HG02678 (cell line): ENCODE results near the gene PHKA2.

ENCODE experiments used
- ATAC-seq: cut with Tn5 transposase; IDR thresholded peaks from one replicate; pipeline ENCODE4 v1.9.1; 2021; ENCODE audit warnings: mild to moderate bottlenecking, moderate library complexity; ENCODE audit not compliant: unreplicated experiment

The PHKA2 gene

DNA sequence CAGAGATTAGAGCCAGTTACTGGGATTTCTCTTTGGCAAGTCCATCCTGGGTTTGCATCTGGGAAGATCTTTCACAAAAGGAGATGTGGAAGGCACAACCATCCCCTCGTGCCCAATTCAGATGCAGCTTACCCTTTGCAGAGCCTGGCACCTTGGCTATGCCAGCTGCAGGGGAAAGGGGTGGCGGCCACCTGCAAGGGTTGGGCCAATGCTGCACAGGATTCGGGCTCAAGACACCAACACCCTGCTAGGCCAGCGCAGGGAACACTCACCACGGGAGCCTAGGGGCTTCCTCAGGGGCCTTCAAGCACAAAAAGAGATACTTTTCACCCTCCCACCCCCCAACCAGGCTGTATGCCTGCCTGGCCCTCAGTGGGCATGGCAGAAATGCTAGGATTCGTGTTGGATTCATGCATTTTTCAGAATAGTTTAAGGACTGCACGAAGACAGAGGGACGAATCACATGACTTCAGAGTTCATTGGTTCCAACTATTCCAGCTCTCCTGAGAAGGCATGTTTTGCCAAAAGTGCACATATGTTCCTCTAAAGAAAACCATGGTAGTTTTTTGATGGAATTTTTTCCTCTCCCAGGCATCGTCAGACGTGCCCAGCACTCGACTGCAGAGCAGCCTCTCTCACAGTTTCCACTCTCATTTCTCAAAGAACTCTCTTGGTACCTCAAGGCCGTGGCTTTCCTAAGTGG lies 94.4 kb downstream of the PHKA2 start:
- ATAC-seq, result no peak

GRCh38 chrX:18888281-18888680 lies 95.6 kb downstream of the PHKA2 start:
- ATAC-seq, result no peak

GRCh38 chrX:18887825-18888212 lies 96.1 kb downstream of the PHKA2 start:
- no peak for ATAC-seq

DNA sequence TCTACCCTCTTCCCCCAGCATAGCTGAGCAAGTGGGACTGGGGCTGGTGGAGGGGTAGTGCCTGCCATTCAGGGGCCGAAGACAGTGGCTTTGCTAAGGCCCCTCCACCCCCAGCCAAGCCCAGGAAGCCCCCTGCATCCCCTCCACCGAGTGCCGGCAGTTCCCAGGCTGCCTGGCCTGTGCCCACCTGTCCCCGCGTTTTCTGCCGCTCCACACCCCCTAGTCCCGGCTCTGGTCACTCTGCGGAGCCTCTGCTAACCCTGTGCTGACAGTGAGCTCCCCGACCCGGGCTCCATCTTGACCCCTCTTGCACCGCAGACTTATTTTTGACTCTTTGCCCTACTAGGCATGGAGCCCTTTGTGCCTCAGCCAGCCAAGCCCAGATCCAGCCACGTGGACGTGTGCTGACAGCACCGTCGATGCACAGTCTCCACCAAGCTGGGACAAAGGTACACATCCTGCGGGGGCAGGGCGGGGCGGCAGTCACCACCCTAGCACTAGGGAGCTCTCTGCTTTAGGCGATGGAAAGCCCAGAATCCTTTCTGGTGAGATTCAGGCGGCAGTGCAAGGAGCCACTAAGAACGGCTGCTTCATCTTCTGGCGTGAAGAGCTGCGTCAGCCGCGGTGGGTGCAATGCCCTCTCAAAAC lies 96.6 kb downstream of the PHKA2 start:
- ATAC-seq, result no peak

GRCh38 chrX:18886344-18887161 lies 97.4 kb downstream of the PHKA2 start:
- ATAC-seq, result peak; percentile 71

GRCh38 chrX:18886005-18886343 lies 97.9 kb downstream of the PHKA2 start:
- ATAC-seq, result peak; percentile 39

- ATAC-seq, result peak; percentile 15
Observed at GRCh38 chrX:18885328-18886004, 98.4 kb downstream of the PHKA2 start.

GRCh38 chrX:18884916-18885315 lies 99.0 kb downstream of the PHKA2 start:
- no peak for ATAC-seq

DNA sequence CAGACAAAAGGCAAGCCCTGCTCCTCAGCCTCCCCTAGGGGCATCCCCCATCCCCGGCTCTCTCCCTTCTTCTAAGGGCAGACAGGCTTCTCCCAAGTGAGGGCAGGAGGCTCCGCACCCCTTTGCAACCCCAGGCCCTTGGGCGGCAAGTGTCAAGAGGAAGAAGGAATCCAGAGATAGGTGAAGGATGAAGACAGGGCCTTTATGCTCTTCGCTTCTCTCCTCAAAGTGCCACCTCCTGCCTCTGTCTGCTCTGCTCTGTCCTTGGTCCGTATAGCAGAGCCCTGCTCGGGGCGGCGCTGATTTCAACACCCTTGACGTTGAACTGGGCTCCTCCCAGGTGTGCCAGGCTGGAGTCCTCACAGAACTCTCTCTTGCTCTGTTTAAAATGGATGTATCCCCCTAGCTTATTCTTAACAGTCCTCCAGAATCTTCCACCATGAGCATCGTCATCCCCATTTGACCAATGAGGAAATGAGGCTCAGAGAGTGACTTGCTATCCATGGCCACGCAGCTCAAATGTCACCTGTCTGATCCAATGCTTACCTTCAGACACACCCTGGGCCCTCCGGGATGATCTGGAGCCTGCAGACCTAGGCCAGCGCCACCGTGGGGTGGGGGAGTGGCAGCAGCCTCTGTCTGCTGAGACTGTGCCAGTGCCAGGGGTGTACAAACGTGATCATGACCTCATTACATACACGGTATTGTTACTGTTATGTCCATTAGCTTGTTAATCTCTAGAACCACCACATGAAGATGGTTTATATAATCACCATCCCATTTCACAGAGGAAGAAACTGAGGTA lies 99.8 kb downstream of the PHKA2 start:
- ATAC-seq, result no peak

- ATAC-seq, result no peak
Observed at GRCh38 chrX:18883234-18883960, 100.5 kb downstream of the PHKA2 start.

DNA sequence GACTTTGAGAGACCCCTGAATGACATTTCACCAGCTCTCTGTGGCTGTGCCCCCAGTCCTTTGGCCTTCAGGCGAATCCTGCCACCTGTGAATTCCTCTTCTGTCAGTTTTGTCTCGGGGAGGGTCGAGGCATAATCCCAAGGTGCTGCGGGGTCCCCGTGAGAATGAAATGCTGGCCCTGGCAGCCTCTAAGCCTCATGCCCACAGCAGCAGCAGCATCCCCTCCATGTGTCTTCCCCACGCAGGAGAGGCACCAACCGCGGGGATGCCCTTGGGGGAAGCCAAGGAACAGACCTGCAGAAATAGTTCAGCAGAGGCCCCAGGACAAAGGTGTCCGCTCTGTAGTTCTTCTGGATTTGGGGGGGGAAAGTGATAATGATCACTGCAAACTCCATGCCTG lies 104.8 kb downstream of the PHKA2 start:
- no peak for ATAC-seq

GRCh38 chrX:18877469-18877868 lies 106.4 kb downstream of the PHKA2 start:
- no peak for ATAC-seq

DNA sequence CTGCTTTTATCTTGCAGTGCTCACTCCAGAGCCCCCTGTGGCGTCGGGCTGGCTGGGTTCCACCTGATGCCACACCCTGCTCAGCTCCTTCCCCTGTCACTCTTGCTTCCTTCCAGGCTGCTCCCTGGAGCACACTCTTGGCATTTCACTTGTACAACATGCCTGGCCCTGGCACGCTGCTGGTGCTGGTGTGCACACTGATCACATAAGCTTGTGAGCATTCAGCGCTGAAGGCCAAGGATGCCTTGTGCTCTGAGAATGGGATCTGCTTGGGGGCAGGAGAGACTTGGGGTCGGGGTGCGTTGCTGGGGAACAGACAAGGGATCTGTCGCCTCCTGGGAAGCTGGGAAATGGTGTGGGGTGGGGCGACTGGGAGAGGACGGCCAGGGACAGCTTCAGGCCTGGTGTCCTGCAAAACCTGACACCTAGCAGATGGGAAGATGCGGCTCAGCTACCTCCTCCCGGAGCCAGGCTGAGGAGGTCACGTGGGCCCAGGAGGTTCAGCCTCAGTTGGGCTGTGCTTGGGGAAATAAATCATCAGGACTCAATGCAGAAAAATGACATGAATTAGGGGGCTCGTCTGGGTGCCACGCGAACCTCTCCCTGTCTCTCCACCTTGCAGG lies 108.5 kb downstream of the PHKA2 start:
- ATAC-seq, result no peak

DNA sequence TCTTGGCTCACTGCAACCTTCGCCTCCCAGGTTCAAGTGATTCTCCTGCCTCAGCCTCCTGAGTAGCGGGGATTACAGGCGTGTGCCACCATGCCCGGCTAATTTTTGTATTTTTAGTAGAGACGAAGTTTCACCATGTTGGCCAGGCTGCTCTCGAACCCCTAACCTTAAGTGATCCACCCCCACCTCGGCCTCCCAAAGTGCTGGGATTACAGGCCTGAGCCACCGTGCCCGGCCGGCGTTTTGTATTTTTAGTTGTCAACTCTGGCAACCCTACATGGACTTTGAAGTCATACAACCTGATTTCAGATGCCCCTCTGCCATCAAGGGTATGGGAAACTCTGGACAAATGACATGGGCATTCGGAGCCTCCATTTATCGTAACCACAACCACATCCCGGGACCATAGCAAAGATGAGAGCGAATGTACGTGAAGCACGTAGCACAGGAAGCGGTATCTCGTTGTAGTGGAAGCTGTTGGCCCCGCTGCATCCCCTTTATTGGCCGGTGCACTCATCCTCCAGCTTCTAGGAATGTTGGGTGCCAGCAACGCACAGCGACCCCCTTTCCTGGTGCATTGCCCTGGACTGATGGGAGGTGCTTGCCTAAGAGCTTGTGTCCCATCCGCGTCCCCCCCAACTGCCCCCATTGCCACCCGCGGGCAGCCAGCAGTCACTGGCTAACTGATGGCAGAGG lies 109.2 kb downstream of the PHKA2 start:
- no peak for ATAC-seq

DNA sequence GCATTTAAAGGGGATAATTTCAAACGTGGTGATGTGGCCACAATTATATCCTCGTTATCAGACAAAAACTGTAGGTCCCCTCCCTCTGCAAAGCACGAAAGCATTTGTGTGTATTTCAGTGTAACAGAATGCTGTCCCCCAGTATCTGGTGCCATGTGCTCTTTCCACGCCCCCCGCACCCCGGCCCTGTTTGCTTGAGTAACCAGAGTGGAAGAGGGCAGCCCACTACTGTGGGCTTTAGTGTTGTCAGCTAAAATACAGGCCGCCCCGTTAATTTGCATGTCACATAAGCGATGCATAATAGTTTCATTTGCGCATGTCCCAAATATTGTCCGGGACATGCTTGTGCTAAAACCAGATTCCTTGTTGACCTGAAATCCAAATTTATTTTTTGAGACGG lies 110.1 kb downstream of the PHKA2 start:
- no peak for ATAC-seq

- no peak for ATAC-seq
Observed at GRCh38 chrX:18873189-18873791, 110.6 kb downstream of the PHKA2 start.

DNA sequence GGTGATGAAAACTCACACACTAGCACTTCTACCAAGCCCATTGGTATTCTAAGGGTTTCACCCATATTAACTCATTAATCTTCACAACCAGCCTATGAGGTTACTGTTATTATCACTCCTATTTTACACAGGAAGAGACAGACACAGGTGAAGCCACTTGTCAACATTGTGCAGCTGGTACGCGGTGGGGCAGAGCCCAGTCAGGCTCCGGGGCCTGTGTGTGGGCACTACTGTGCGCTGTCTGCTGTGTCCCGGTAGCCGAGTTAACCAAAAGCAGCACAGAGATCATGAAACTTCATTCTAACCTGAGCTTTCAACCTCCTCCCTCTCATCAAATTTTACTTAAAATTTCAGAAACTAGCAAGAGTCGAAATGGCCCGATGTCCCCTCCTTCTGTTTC lies 111.3 kb downstream of the PHKA2 start:
- no peak for ATAC-seq

DNA sequence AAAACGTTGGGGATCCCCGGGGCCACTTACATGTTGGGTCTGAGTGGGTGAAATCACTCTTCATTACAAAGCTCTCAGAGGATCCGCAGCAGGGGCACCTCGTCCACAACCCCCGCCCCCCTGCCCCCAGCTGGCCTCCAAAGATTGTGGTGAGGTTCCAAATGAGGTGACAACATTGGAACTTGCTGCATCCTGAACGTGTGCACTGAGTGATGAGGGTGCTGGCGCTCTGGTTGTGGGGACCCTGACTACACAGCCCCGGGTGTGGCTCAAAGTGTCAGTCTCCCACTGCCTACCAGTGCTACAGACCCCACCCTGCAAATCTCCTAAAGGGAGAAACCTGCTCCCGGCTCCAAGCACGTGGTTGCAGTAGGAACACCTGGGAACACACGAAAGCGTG lies 111.9 kb downstream of the PHKA2 start:
- no peak for ATAC-seq
